Lower lobe of right lung (tissue), 2 donors: ENCODE measurements around the gene TMEM248. TPM values are rescaled to one million over a fixed set of nuclear protein-coding genes. Genes with fewer than 3 reads are reported as not detected.

Experiments used
- ATAC-seq, 2 donors: fragments of 200-7000 bp; cut with Tn5 transposase; one replicate each; pipeline ENCODE4 v1.9.1; 2020 to 2022; ENCODE audit warnings: mild to moderate bottlenecking in 2 of 2, moderate library complexity in 2 of 2
- DNase-seq: peaks from one replicate; pipeline ENCODE4 v3.0.0-alpha.2; 2020
- H3K27ac ChIP-seq: fragments of 200-600 bp; one replicate; pipeline ENCODE4 v1.8.0; 2022
- H3K27me3 ChIP-seq: fragments of 200-600 bp; one replicate; pipeline ENCODE4 v1.8.0; 2022; ENCODE audit warnings: low read depth
- H3K36me3 ChIP-seq: fragments of 200-600 bp; one replicate; pipeline ENCODE4 v1.8.0; 2022; ENCODE audit warnings: mild to moderate bottlenecking
- H3K4me1 ChIP-seq: fragments of 200-600 bp; one replicate; pipeline ENCODE4 v1.8.0; 2022
- H3K4me3 ChIP-seq: fragments of 200-600 bp; one replicate; pipeline ENCODE4 v1.8.0; 2022; ENCODE audit warnings: mild to moderate bottlenecking
- H3K9me3 ChIP-seq: fragments of 200-600 bp; one replicate; pipeline ENCODE4 v1.8.0; 2022
- intact Hi-C: fragments of 100-400 bp; cut with DNase I; formaldehyde crosslinking; loops from one replicate; pipeline ENCODE4 v1.11.0; 2022
- total RNA-seq: library from RNA; stranded (reverse); fragmentation: NEBNext Ultra II Directional; extraction: Animal tissue kit (Norgen Biotek cat#: 25700); gene quantifications from one replicate; pipeline ENCODE4 v1.2.1, GENCODE V29; 2021
- TF ChIP-seq, protein P1 (sequence below): fragments of 200-600 bp; IDR thresholded peaks from one replicate; pipeline ENCODE4 v1.8.0; 2022; ENCODE audit warnings: antibody characterized with exemption, mild to moderate bottlenecking
- donor health status: DM: no; HTN: yes; CAD: no; lungs with severe emphysema.

Gene TMEM248
- total RNA-seq, 1 donor from 2014 or later: 103 TPM

DNA sequence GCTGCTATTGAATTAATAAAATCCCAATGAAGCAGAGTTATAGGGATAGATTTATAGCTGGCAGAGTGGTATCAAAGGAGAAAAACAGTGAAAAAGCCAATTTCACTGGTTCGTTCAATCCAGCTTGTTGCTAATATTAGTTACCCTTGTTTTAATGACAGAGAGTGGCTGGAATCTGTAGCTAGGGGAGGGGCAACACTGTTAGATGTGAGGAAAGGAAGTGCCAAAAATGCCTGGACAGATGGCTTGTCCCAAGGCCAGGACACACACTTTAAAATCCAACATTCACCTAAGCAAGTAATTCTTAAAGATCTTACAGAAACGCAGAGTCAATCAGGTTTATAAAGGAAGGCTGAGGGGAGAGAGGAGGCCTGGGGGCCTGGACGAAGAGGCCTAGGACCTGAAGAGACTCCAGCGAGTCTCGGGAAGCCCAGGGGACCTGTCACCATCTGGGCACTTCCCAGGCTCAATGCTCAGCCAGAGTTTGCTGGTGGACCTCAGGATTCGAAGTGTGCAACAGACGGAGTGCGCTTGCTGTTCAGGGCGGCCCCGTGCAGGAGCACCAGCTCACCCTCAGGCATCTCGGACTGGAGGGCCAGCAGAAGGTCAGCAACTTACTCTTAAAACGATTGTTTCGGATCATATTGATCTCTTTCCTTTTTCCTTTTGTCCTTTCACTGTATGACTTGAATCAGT lies 36.7 kb downstream of the TMEM248 start:
- Histone ChIP-seq H3K36me3 (peaks cover 70% of the 10 kb centered on the region), H3K4me1 (no peaks in the 10 kb centered on the region), H3K27ac (no peak overlapping the region), H3K4me3 (no peak overlapping the region), H3K27me3 (no peaks in the 10 kb centered on the region), H3K9me3 (no peaks in the 10 kb centered on the region)
- intact Hi-C loops: no loop called here
- ATAC-seq (no peak), DNase-seq (no peak)
- TF ChIP-seq, protein P1, sequence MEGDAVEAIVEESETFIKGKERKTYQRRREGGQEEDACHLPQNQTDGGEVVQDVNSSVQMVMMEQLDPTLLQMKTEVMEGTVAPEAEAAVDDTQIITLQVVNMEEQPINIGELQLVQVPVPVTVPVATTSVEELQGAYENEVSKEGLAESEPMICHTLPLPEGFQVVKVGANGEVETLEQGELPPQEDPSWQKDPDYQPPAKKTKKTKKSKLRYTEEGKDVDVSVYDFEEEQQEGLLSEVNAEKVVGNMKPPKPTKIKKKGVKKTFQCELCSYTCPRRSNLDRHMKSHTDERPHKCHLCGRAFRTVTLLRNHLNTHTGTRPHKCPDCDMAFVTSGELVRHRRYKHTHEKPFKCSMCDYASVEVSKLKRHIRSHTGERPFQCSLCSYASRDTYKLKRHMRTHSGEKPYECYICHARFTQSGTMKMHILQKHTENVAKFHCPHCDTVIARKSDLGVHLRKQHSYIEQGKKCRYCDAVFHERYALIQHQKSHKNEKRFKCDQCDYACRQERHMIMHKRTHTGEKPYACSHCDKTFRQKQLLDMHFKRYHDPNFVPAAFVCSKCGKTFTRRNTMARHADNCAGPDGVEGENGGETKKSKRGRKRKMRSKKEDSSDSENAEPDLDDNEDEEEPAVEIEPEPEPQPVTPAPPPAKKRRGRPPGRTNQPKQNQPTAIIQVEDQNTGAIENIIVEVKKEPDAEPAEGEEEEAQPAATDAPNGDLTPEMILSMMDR: no peak

DNA sequence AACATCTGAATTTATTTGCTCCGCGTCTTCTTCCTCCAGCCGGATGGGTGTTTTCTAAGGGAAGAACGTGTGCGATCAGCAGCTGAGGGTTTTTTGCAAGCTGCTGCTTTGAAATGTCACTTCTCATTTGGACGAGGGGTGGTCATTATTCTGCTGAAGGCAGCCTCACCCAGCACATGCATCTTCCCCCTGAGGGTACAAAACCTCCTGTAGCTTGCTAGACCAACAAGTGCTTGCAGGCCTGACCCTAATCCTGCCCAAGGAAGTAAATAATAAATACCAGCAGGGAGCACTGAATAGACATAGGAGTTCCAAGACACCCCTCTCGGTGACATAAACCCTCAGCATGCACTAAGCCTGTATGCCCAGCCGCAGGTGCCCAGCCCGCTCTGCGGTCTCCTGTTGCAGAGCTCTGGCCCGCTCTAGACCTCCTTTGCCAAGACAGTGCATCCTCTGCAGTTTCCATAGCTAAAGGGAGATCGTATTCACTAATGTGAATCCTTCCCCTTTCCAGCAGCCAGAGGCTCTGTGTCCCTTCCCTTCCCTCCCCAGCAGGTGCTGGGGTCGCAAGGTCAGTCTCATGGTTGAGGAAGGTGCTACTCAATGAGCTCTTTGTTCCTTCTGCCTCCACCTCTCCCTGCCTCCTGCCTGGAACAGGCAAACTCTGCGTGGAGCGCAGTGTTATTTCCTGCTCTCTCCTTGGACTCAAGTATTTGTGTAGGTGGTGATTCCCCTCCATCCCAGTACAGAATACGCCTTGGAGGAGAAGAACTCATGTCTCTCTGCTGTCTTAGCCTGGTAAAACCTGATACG lies 37.7 kb downstream of the TMEM248 start:
- DNase-seq: no peak
- peaks cover 60% of the 10 kb centered on the region for H3K36me3 ChIP-seq
- TF ChIP-seq, protein P1: no peak
- no peak overlapping the region for H3K27ac ChIP-seq
- H3K9me3 ChIP-seq: no peaks in the 10 kb centered on the region
- H3K4me1 ChIP-seq: no peaks in the 10 kb centered on the region
- intact Hi-C loops: no loop called here
- no peak overlapping the region for H3K4me3 ChIP-seq
- H3K27me3 ChIP-seq: no peaks in the 10 kb centered on the region
- ATAC-seq: no peak

DNA sequence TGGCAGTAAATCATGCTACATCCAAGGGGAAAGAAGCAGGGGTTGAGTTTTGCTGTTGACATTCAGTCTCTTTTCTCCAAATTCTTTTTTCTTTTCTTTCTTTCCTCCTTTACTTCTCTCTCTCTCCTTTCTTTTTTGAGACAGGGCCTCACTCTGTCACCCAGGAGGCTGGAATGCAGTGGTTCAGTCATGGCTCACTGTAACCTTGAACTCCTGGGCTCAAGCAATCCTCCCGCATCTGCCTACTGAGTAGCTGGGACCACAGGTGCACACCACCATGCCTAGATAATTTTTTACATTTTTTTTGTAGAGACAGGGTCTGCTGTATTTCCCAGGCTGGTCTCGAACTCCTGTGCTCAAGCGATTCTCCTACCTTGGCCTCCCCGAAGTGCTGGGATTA lies 39.2 kb downstream of the TMEM248 start:
- no peak for DNase-seq
- intact Hi-C loops: no loop called here
- H3K4me3 ChIP-seq: no peak overlapping the region
- TF ChIP-seq, protein P1: no peak
- H3K9me3 ChIP-seq: no peaks in the 10 kb centered on the region
- ATAC-seq: no peak
- H3K4me1 ChIP-seq: no peaks in the 10 kb centered on the region
- H3K27me3 ChIP-seq: no peaks in the 10 kb centered on the region
- peaks cover 46% of the 10 kb centered on the region for H3K36me3 ChIP-seq
- no peak overlapping the region for H3K27ac ChIP-seq

DNA sequence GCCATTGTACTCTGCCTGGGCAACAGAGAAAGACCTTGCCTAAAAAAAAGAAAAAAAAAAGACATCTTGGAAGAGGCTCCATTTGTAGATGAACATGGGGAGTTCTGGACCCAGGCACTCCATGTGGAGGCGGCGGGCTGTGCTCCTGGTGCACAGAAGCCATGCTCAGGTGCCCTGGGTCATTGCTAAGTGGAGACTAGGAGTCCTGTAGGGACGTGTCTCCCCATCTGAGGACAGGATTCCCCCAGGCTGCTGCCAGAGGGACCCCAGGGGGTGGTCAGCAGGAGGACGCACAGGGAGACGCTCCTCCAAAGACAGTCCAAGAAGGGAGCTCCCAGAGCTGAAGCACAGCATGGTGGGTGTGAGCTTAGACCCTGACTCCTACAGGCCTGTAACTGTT lies 40.1 kb downstream of the TMEM248 start:
- TF ChIP-seq, protein P1: no peak
- Histone ChIP-seq H3K4me3 (no peak overlapping the region), H3K27me3 (no peaks in the 10 kb centered on the region), H3K36me3 (peaks cover 36% of the 10 kb centered on the region), H3K4me1 (no peaks in the 10 kb centered on the region), H3K27ac (no peak overlapping the region), H3K9me3 (no peaks in the 10 kb centered on the region)
- ATAC-seq (peak in 1 of 2 donors; percentile 36), DNase-seq (no peak)
- intact Hi-C loops: no loop called here

DNA sequence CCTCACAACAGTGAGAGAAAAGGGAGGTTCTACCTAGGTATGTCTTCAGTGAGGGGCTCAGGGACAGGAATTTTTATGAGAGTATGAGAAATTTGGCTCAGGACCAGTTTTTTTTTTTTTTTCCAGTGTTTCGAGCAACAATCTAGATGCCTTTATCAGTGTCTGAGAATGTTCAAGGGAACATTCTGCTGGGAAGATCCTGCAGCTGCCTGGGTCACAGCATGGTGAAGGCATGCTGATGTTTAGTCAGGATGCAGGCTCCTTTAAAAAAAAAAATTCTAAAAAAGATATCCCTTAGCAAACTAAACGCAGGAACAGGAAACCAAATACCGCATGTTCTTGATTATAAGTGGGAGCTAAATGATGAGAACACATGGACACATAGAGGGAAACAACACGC lies 43.4 kb downstream of the TMEM248 start:
- no peaks in the 10 kb centered on the region for H3K4me1 ChIP-seq
- no peaks in the 10 kb centered on the region for H3K27me3 ChIP-seq
- peaks cover 3% of the 10 kb centered on the region for H3K36me3 ChIP-seq
- no peak for DNase-seq
- H3K9me3 ChIP-seq: no peaks in the 10 kb centered on the region
- intact Hi-C loops: no loop called here
- TF ChIP-seq, protein P1: no peak
- no peak for ATAC-seq
- H3K4me3 ChIP-seq: no peak overlapping the region
- no peak overlapping the region for H3K27ac ChIP-seq
